ENCODE results near the gene ACOT7.
"Not testable (repeated sequence)": the region's sequence is repeated elsewhere in the genome, so short reads cannot be mapped to it uniquely, and the experiment has no call there.

GRCh38 chr1:6428453-6428852, 34.9 kb upstream of the ACOT7 start:
- not testable (repeated sequence) for TF ChIP-seq CTCF, POLR2A (IDR thresholded peaks at IDR 0.05)

Data from testis (tissue), 2 donors.